Peyer's patch (tissue), 4 donors: ENCODE results near the gene CLHC1. TPM values are rescaled to one million over a fixed set of nuclear protein-coding genes. Genes with fewer than 3 reads are reported as not detected.

ENCODE experiments used
- DNase-seq, 3 donors: peaks; one replicate each; pipeline ENCODE4 v3.0.0-alpha.2; 2017 to 2019
- H3K27ac ChIP-seq, 4 donors: fragments of 200-600 bp; sonication (generic); one replicate each; pipeline ENCODE4 v1.5.1; 2016 to 2019
- H3K27me3 ChIP-seq, 2 donors: fragments of 200-600 bp; sonication (generic); one replicate each; pipeline ENCODE4 v1.5.1; 2019
- H3K36me3 ChIP-seq, 3 donors: fragments of 200-600 bp; sonication (generic); one replicate each; pipeline ENCODE4 v1.5.1; 2016 to 2019
- H3K4me1 ChIP-seq, 4 donors: fragments of 200-600 bp; sonication (generic); one replicate each; pipeline ENCODE4 v1.5.1; 2016 to 2019
- H3K4me3 ChIP-seq, 4 donors: fragments of 200-600 bp; sonication (generic); 1 replicate in 3 of 4; 2 replicates in 1 of 4; pipeline ENCODE4 v1.5.1; 2016 to 2019; ENCODE audit warnings: mild to moderate bottlenecking in 1 of 4
- H3K9me3 ChIP-seq, 4 donors: fragments of 200-600 bp; sonication (generic); one replicate each; pipeline ENCODE4 v1.5.1; 2016 to 2019; ENCODE audit warnings: mild to moderate bottlenecking in 1 of 4
- POLR2A ChIP-seq, 2 donors: fragments of 450-650 bp; IDR thresholded peaks; one replicate each; pipeline ENCODE4 v1.5.1; 2017; ENCODE audit warnings: antibody characterized with exemption in 2 of 2, mild to moderate bottlenecking in 2 of 2, moderate library complexity in 2 of 2
- total RNA-seq, 4 donors: library from RNA; depleted of rRNA; stranded (reverse); fragments of >200 nt; gene quantifications; one replicate each; pipeline ENCODE4 v1.1.0, GENCODE V29; 2016
- TF ChIP-seq, protein P1 (sequence below), 6 experiments: fragments of 450-650 bp in 4 of 6; fragments of 200-600 bp in 2 of 6; sonication (generic) in 1 of 6; IDR thresholded peaks; one replicate each; pipeline ENCODE4 v1.5.1; 2017 to 2019; ENCODE audit warnings: antibody characterized with exemption in 6 of 6, mild to moderate bottlenecking in 3 of 6, moderate library complexity in 1 of 6

Gene CLHC1
- total RNA-seq, 4 donors from 2014 or later, result 1.9 to 15.3 (median 8.1) TPM

DNA sequence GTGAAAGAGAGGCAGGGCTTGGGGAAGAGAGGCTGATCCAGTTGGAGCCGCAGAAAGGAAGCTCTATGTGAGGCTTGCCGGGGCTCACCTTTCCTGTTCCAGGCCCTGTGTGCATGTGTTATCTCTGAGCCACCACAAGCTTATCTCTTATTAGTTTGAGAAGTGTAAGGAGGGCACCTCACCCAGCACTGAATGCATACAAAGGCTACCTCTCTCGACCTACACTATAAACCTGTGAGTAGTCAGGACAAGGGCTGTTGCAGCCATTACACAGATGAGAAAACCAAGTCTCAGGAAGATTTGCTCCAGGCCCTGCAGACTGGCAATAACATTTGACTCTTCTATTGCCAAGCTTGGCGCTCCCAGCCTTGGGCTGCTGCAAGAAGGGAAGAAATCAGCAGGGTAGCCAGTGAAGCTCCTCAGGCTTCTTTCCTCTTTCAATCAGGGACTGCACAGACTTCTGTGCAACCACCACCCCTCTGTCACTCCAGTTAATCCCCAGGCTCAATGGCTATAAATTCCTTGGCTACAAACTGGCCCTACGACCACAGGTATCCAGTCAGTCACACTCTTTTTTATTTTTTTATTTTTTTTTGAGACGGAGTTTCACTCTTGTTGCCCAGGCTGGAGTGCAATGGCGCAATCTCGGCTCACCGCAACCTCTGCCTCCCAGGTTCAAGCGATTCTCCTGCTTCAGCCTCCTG is 73.8 kb downstream of the CLHC1 start:
- DNase-seq, result no peak

DNA sequence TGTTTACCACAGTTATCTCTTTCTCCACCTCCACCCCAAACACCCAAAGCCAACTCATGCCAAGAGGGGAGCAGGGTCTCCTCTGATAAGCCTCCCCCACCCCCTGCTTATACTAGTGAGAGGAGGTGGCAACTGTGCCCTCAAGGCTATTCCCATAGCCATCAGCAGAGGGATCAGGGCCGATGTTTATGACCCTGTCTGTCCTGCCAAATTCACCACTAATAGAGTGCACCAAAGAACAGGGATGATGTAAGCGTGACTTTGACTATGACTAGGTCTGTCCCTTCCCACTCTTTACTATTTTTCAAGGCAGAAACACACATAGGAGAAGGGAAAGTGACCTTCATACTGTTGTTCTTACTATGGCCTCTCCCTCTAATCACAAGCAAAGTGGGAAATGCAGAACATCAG is 74.6 kb downstream of the CLHC1 start:
- H3K27me3 ChIP-seq, result no peaks in the 10 kb centered on the region
- no peak for DNase-seq
- peaks cover 0 to 57% (median 2%) of the 10 kb centered on the region in 4 donors for H3K4me1 ChIP-seq
- H3K27ac ChIP-seq, result peak overlapping the region in 2 of 4 donors; percentile 35 to 37
- no peak overlapping the region for H3K4me3 ChIP-seq
- no peak for TF ChIP-seq POLR2A (IDR thresholded peaks at IDR 0.05)
- TF ChIP-seq, protein P1, sequence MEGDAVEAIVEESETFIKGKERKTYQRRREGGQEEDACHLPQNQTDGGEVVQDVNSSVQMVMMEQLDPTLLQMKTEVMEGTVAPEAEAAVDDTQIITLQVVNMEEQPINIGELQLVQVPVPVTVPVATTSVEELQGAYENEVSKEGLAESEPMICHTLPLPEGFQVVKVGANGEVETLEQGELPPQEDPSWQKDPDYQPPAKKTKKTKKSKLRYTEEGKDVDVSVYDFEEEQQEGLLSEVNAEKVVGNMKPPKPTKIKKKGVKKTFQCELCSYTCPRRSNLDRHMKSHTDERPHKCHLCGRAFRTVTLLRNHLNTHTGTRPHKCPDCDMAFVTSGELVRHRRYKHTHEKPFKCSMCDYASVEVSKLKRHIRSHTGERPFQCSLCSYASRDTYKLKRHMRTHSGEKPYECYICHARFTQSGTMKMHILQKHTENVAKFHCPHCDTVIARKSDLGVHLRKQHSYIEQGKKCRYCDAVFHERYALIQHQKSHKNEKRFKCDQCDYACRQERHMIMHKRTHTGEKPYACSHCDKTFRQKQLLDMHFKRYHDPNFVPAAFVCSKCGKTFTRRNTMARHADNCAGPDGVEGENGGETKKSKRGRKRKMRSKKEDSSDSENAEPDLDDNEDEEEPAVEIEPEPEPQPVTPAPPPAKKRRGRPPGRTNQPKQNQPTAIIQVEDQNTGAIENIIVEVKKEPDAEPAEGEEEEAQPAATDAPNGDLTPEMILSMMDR (IDR thresholded peaks at IDR 0.05), result no peak
- H3K36me3 ChIP-seq, result no peaks in the 10 kb centered on the region
- no peaks in the 10 kb centered on the region for H3K9me3 ChIP-seq

More for the DNA sequence above, 73.8 kb downstream of the CLHC1 start:
- Histone ChIP-seq H3K4me3 (no peak overlapping the region), H3K36me3 (no peaks in the 10 kb centered on the region), H3K27me3 (no peaks in the 10 kb centered on the region), H3K9me3 (no peaks in the 10 kb centered on the region), H3K27ac (peak overlapping the region in 2 of 4 donors; percentile 32 to 35), H3K4me1 (peaks cover 0 to 53% (median 2%) of the 10 kb centered on the region in 4 donors)
- TF ChIP-seq, protein P1 (IDR thresholded peaks at IDR 0.05), result no peak
- no peak for TF ChIP-seq POLR2A (IDR thresholded peaks at IDR 0.05)

DNA sequence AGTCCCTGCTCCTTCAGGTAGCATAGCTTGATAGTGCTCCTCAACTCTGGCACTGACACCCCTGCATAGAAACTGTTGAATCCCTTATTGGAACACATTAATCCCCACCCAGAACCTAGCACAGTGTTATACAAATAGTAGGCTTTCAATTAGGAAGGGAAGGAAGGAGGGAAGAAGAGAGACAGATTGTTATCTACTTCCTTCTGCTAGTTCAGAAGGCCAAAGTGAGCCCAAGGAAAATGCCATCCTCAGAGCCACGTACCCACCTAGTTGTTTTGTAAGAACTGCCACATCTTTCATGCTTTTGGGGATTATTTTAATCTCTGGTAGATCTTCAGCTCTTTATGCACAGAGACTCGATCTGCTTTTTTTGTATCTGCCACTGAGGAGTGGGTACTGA is 75.1 kb downstream of the CLHC1 start:
- Histone ChIP-seq H3K27me3 (no peaks in the 10 kb centered on the region), H3K4me1 (peaks cover 0 to 62% (median 2%) of the 10 kb centered on the region in 4 donors), H3K36me3 (no peaks in the 10 kb centered on the region), H3K9me3 (no peaks in the 10 kb centered on the region), H3K4me3 (no peak overlapping the region), H3K27ac (peak overlapping the region in 2 of 4 donors; percentile 37 to 54)
- DNase-seq, result no peak
- no peak for TF ChIP-seq POLR2A (IDR thresholded peaks at IDR 0.05)
- TF ChIP-seq, protein P1 (IDR thresholded peaks at IDR 0.05), result no peak

DNA sequence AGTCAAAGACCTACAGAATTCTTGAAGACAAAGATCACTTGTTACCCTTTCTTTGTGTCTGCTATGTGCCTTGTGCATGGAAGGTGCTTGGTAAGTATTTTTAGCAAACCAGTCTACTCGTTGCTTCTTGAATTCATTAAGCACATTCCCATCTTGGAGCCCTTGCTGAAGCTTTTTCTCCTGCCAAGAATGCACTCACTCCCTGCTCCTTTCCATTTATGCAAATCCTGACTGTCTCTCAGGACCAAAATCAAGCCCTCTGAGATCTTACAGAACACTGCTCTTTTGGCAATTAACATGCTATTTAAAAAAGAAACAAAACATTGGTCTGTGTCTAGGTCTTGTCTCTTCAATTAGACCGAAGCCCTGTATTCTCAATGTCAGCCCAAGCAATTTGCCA is 75.8 kb downstream of the CLHC1 start:
- H3K27me3 ChIP-seq, result no peaks in the 10 kb centered on the region
- no peak for DNase-seq
- H3K27ac ChIP-seq, result peak overlapping the region in 1 of 4 donors; percentile 54
- peaks cover 0 to 62% (median 2%) of the 10 kb centered on the region in 4 donors for H3K4me1 ChIP-seq
- H3K36me3 ChIP-seq, result no peaks in the 10 kb centered on the region
- no peaks in the 10 kb centered on the region for H3K9me3 ChIP-seq
- TF ChIP-seq POLR2A (IDR thresholded peaks at IDR 0.05), result no peak
- TF ChIP-seq, protein P1 (IDR thresholded peaks at IDR 0.05), result no peak
- H3K4me3 ChIP-seq, result no peak overlapping the region

DNA sequence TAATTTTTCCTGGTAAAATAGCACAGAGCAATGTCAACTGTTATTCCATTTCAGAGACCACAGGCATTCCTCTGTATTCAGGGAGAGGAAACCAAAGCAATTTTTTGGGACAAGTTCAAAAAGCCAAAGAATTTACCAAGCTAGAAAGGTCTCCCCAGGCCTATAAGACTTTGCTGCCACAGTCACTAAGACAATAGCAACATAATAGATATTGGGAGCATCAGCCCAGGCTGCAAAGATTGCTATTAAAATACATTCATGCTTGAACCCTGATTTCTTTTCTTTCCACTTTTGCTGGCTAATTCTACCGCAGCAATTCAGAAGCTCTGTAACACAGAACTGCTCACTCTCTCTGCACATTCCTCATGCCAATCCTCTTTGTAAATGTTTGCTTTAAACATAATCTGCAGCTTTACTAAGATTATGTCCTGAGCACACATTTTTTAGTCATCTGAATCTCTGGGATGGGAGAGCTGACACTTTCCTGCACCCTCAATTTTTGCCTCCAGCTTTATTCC is 76.3 kb downstream of the CLHC1 start:
- H3K27me3 ChIP-seq, result no peaks in the 10 kb centered on the region
- TF ChIP-seq POLR2A (IDR thresholded peaks at IDR 0.05), result no peak
- TF ChIP-seq, protein P1 (IDR thresholded peaks at IDR 0.05), result no peak
- no peaks in the 10 kb centered on the region for H3K36me3 ChIP-seq
- H3K27ac ChIP-seq, result peak overlapping the region in 1 of 4 donors; percentile 54
- H3K9me3 ChIP-seq, result no peaks in the 10 kb centered on the region
- no peak overlapping the region for H3K4me3 ChIP-seq
- no peak for DNase-seq
- H3K4me1 ChIP-seq, result peaks cover 0 to 62% (median 2%) of the 10 kb centered on the region in 4 donors
